GM20000 (cell line): ENCODE measurements around the gene VPS51.

Experiments used
- DNase-seq: peaks from one replicate; pipeline ENCODE4 v3.0.0; 2012; ENCODE audit warnings: low spot score
- TF ChIP-seq, protein P1 (sequence below): IDR thresholded peaks from 2 replicates; pipeline ENCODE4 v1.5.1; 2012; ENCODE audit warnings: mild to moderate bottlenecking, control low read depth; ENCODE audit errors: extremely low read depth, missing control alignments

VPS51 gene

DNA sequence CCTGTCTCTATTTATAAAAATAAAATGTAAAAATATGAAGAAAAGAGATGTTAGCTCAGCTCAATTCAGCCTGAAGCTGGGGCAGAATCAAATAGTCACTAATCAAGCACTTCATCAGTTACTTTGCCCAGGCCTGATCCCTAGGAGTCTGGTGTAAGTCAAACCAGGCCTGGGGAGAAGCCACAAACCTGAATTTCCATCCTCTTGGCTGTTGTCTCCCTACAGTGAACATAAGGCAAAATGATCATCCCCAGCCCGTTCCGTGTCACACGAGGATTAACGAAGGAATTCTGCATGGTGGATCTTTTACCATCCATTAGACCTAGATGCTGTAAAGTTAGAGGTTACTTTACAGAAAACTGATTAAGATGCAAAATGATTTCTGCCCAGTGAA, 31.2 kb upstream of the VPS51 start:
- DNase-seq, result no peak
- TF ChIP-seq, protein P1, sequence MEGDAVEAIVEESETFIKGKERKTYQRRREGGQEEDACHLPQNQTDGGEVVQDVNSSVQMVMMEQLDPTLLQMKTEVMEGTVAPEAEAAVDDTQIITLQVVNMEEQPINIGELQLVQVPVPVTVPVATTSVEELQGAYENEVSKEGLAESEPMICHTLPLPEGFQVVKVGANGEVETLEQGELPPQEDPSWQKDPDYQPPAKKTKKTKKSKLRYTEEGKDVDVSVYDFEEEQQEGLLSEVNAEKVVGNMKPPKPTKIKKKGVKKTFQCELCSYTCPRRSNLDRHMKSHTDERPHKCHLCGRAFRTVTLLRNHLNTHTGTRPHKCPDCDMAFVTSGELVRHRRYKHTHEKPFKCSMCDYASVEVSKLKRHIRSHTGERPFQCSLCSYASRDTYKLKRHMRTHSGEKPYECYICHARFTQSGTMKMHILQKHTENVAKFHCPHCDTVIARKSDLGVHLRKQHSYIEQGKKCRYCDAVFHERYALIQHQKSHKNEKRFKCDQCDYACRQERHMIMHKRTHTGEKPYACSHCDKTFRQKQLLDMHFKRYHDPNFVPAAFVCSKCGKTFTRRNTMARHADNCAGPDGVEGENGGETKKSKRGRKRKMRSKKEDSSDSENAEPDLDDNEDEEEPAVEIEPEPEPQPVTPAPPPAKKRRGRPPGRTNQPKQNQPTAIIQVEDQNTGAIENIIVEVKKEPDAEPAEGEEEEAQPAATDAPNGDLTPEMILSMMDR, result no peak

DNA sequence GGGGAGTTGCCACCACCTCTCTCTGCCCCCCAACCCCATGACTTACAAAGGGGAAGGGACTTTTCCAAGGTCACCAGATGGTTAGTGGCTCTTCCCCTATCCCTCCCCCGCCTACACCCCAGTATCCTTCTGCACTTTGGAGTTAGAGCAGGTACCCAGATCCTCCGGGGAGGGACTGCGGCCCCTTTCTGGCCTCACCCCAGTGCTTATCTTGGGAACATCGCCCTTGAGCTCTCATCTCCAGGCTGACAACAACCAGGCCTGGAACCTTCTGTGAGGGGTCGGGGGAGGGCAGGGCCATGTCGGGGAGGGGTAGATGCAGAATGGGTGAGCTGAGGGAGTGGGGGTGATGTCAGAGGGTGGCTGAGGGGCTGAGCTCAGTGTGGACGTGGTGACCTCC, 30.2 kb upstream of the VPS51 start:
- TF ChIP-seq, protein P1, result no peak
- no peak for DNase-seq

DNA sequence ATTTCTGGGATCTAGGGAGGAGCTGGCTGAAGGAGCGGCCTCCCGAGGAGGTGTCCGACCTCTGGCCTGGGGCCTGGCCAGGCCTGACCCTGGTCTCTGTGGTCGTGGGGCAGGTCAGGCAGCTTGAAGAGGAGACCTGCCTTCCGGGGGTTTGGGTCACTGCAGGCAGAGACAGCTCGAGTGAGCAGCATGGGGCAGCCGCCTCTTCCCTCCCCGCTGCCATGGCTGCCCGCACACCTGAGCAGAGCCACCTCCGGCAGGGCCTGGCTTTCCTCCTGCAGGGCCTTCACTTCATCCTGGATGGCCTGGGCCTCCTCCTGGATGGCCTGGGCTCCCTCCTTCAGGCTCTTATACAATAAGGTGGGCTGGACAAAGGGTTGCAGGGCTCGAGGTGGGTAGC, 29.7 kb upstream of the VPS51 start:
- TF ChIP-seq, protein P1, result no peak
- DNase-seq, result no peak

DNA sequence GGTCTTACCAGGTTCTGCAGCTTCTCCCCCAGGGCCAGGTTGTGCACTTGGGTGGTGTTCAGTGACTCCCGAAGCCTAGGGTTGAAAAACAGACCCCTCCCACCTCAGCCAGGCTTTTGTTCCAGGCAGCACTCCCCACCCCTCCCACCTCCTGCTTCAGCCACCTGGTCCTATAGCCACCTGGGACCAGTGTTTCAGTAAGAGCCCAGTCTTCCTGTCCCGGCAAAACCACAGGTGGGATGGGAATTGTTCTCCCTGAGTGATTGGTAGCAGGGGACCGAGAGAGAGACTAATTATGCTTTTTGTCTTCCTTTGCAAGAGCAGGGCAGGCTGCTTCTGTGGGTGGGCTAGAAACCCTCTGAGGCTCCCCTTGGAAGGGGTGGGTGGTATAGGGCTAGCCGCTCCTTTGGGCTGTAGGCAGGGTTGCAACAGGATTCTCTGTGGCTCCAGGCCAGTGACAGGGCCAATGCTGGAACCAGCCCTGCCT, 29.2 kb upstream of the VPS51 start:
- DNase-seq, result no peak
- TF ChIP-seq, protein P1, result no peak

DNA sequence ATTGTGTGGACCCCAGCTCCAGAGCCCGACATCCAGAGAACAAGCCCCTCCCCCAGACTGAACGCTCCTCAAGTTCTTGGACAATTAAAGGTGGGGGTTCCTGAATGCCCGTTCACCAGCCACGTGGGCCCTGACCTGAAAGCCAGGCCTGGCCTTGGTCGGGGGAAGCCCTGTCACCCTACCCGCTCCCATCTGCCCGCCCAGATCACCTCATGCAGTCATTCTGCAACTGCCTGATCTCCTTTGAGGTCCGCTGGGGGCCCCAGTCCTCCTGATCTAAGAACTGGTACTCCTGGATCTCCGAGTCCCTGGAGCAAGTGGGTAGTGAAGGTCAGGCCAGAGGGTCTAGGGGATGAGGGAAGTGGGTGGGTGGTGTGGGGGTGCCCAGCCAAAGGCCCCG, 28.6 kb upstream of the VPS51 start:
- DNase-seq, result peak; percentile 54
- TF ChIP-seq, protein P1, result no peak

DNA sequence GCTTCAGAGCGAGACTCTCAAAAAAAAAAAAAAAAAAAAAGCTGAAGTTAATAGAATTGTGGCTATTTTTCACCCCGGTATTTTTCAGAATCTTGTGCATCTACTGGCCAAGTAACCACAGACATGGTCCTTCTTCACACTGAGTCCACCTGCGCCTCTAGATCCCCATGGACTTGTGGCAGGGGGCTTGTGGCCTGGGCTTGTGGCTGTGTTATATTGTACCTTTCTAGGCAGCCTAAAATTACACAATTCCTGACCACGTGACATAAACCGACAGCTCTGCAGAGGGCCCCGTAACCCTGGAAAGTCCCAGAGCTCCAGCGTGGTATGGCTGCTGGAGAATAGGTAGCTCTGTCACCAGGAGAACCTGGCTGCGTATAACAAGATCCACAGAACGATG, 26.8 kb upstream of the VPS51 start:
- TF ChIP-seq, protein P1, result no peak

DNA sequence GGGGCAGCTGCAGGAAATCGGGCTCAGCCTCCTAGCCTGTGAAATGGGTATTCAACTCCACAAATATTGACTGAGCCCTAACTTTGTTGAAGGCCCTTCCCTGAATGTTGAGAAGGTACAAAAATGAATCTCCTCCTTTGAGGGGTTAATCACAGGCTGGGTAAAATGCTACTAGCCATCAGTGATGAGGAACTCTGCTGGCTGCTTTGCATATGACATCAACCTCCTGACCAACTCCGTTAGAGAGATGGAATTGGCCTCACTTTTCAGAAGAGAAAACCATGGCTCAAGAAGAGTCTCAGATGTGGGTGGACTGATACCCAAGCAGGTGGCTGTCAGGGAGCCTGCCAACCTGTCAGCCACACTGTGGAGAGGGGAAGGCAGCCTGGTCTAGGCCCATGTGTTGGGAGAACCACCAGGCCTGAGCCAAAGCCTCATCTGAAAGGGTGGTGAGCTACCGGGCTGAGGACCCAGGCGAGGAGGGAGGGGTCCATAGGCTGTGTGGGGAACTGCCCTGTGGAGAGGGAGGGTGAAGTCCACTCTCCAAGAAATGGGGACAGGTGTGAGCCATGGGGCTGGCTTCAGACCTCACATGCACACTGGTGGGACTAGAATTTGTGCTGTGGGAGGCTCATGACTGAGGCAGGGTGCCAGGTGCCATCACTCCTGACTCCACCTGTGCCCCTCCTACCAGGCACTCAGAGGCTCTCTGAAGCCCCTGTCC, 23.9 kb upstream of the VPS51 start:
- DNase-seq, result peak; percentile 63
- TF ChIP-seq, protein P1, result no peak

More for the DNA sequence above, 26.8 kb upstream of the VPS51 start:
- no peak for DNase-seq
